ENCODE data around the gene TSPEAR. TPM values are rescaled to one million over a fixed set of nuclear protein-coding genes. Genes with fewer than 3 reads are reported as not detected.

The TSPEAR gene
- total RNA-seq, 2 experiments from 2014 or later: not detected

DNA sequence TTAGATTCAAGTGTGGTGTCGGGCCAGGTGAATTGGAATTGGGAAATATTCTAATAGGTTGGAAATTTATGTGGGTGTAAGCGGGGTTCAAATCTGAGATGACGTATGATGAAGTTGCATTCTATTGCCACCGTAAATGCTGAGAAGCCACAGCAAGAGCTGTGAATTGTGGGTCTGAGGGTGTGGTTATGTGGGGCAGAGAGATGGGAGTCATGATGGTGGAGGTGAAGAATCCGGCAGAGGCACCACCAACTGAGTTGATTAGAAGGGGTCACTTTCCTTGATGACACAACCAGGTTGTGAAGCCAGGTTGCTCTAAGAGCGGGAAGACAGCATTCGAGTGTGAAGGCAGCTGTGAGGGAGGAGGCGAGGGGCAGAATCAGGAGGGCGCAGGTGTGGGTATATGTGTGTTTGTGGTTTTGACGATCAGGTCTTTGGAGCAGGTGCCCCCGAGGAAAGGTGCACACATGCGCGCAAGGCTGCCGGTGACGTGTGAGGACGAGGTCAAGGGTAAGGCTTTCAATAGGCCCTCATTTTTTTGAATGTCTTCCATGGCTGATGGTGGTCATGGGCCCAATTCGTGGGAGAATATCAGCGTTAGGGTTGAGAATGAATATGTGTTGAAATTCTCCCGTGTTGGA lies 237.3 kb downstream of the TSPEAR start:
- no peaks in the 10 kb centered on the region for H3K36me3 ChIP-seq (ENCODE audit: insufficient read depth, low read length)
- H3K9me2 ChIP-seq (ENCODE audit: insufficient read depth, low read length): no peaks in the 10 kb centered on the region

GRCh38 chr21:44471996-44472395 lies 239.4 kb downstream of the TSPEAR start:
- no peaks in the 10 kb centered on the region for H3K9me2 ChIP-seq (ENCODE audit: insufficient read depth, low read length)
- BruUV-seq (replicated peaks): no TSS peak
- no peaks in the 10 kb centered on the region for H3K4me1 ChIP-seq (ENCODE audit: insufficient read depth, low read length, poor library complexity, severe bottlenecking)
- no peaks in the 10 kb centered on the region for H3K36me3 ChIP-seq (ENCODE audit: insufficient read depth, low read length)
- intact Hi-C loops (cut with micrococcal nuclease; ENCODE audit: unreplicated experiment): no loop called here
- H4K20me1 ChIP-seq (ENCODE audit: insufficient read depth, low read length): no peaks in the 10 kb centered on the region
- POLR2A ChIA-PET: no interaction called here
- no peak overlapping the region for H3K27ac ChIP-seq (ENCODE audit: low read depth, low read length, poor library complexity, severe bottlenecking)
- H3K4me2 ChIP-seq (ENCODE audit: low read length): no peak overlapping the region
- no peak for DNase-seq (ENCODE audit: low spot score)
- no peak for TF ChIP-seq EZH2phosphoT487 (IDR thresholded peaks at IDR 0.05; ENCODE audit: borderline replicate concordance, low read depth, low read length)
- TF ChIP-seq, protein P1, sequence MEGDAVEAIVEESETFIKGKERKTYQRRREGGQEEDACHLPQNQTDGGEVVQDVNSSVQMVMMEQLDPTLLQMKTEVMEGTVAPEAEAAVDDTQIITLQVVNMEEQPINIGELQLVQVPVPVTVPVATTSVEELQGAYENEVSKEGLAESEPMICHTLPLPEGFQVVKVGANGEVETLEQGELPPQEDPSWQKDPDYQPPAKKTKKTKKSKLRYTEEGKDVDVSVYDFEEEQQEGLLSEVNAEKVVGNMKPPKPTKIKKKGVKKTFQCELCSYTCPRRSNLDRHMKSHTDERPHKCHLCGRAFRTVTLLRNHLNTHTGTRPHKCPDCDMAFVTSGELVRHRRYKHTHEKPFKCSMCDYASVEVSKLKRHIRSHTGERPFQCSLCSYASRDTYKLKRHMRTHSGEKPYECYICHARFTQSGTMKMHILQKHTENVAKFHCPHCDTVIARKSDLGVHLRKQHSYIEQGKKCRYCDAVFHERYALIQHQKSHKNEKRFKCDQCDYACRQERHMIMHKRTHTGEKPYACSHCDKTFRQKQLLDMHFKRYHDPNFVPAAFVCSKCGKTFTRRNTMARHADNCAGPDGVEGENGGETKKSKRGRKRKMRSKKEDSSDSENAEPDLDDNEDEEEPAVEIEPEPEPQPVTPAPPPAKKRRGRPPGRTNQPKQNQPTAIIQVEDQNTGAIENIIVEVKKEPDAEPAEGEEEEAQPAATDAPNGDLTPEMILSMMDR (conservative IDR thresholded peaks at IDR 0.05; ENCODE audit: low read length): no peak
- CTCF ChIA-PET (ENCODE audit: unreplicated experiment): no interaction called here
- H3K79me2 ChIP-seq (ENCODE audit: insufficient read depth, low read depth, low read length): no peaks in the 10 kb centered on the region
- no peak overlapping the region for H3K4me3 ChIP-seq (ENCODE audit: low read depth, low read length, poor library complexity, severe bottlenecking)
- H3K9me3 ChIP-seq (ENCODE audit: low read length): no peaks in the 10 kb centered on the region
- no peak overlapping the region for H2AFZ ChIP-seq (ENCODE audit: low read length)

More for the DNA sequence above, 237.3 kb downstream of the TSPEAR start:
- no peaks in the 10 kb centered on the region for H3K79me2 ChIP-seq (ENCODE audit: insufficient read depth, low read depth, low read length)
- no peak for DNase-seq (ENCODE audit: low spot score)
- H3K4me3 ChIP-seq (ENCODE audit: low read depth, low read length, poor library complexity, severe bottlenecking): no peak overlapping the region
- POLR2A ChIA-PET: no interaction called here
- H2AFZ ChIP-seq (ENCODE audit: low read length): no peak overlapping the region
- H3K4me1 ChIP-seq (ENCODE audit: insufficient read depth, low read length, poor library complexity, severe bottlenecking): no peaks in the 10 kb centered on the region
- H3K9me3 ChIP-seq (ENCODE audit: low read length): no peaks in the 10 kb centered on the region
- no peak for TF ChIP-seq EZH2phosphoT487 (IDR thresholded peaks at IDR 0.05; ENCODE audit: borderline replicate concordance, low read depth, low read length)
- TF ChIP-seq, protein P1 (conservative IDR thresholded peaks at IDR 0.05; ENCODE audit: low read length): no peak
- no TSS peak for BruUV-seq (replicated peaks)
- intact Hi-C loops (cut with micrococcal nuclease; ENCODE audit: unreplicated experiment): no loop called here
- no peak overlapping the region for H3K27ac ChIP-seq (ENCODE audit: low read depth, low read length, poor library complexity, severe bottlenecking)
- H3K4me2 ChIP-seq (ENCODE audit: low read length): no peak overlapping the region
- no peaks in the 10 kb centered on the region for H4K20me1 ChIP-seq (ENCODE audit: insufficient read depth, low read length)
- CTCF ChIA-PET (ENCODE audit: unreplicated experiment): no interaction called here

DNA sequence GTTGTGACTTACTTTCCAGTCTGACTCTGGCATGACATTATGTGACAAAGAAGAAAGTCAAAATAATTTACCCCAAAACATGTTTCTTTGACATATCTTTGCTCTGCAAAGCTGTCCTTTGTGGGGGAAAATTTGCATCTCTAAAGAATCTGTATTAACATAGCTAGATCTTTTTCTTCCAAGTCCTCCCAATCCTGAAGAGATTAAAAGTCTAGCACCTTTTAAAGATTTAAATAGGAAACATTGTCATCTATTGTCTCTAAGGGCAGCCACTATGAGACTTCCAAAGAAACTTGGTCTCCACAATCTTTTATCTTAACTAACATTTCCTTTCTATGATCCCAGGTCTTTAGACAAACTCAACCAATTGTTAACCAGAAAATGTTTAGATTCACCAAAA lies 240.0 kb downstream of the TSPEAR start:
- no peaks in the 10 kb centered on the region for H3K9me3 ChIP-seq (ENCODE audit: low read length)
- no peaks in the 10 kb centered on the region for H4K20me1 ChIP-seq (ENCODE audit: insufficient read depth, low read length)
- H3K4me2 ChIP-seq (ENCODE audit: low read length): no peak overlapping the region
- H2AFZ ChIP-seq (ENCODE audit: low read length): no peak overlapping the region
- CTCF ChIA-PET (ENCODE audit: unreplicated experiment): no interaction called here
- H3K27ac ChIP-seq (ENCODE audit: low read depth, low read length, poor library complexity, severe bottlenecking): no peak overlapping the region
- intact Hi-C loops (cut with micrococcal nuclease; ENCODE audit: unreplicated experiment): no loop called here
- no peaks in the 10 kb centered on the region for H3K79me2 ChIP-seq (ENCODE audit: insufficient read depth, low read depth, low read length)
- no peaks in the 10 kb centered on the region for H3K9me2 ChIP-seq (ENCODE audit: insufficient read depth, low read length)
- POLR2A ChIA-PET: interaction anchor here (0.7 kb wide), 1 partner anchor 33 kb away, joined by 4 read pairs; no protein-coding TSS in a partner anchor
- H3K4me3 ChIP-seq (ENCODE audit: low read depth, low read length, poor library complexity, severe bottlenecking): no peak overlapping the region
- TF ChIP-seq, protein P1 (conservative IDR thresholded peaks at IDR 0.05; ENCODE audit: low read length): no peak
- no peak for TF ChIP-seq EZH2phosphoT487 (IDR thresholded peaks at IDR 0.05; ENCODE audit: borderline replicate concordance, low read depth, low read length)
- H3K36me3 ChIP-seq (ENCODE audit: insufficient read depth, low read length): no peaks in the 10 kb centered on the region
- BruUV-seq (replicated peaks): no TSS peak
- H3K4me1 ChIP-seq (ENCODE audit: insufficient read depth, low read length, poor library complexity, severe bottlenecking): no peaks in the 10 kb centered on the region
- DNase-seq (ENCODE audit: low spot score): no peak

Data from OCI-LY7 (cell line).